Erythroblast (primary cell): ENCODE data around the gene UBASH3A.

ENCODE experiments used
- GATA1 ChIP-seq: IDR thresholded peaks from 2 replicates; pipeline ENCODE4 v1.6.1; 2011; ENCODE audit warnings: low read depth, mild to moderate bottlenecking, control low read depth, low read length, moderate library complexity
- POLR2A ChIP-seq: IDR thresholded peaks from 2 replicates; pipeline ENCODE4 v1.6.1; 2011; ENCODE audit warnings: mild to moderate bottlenecking, low read length

DNA sequence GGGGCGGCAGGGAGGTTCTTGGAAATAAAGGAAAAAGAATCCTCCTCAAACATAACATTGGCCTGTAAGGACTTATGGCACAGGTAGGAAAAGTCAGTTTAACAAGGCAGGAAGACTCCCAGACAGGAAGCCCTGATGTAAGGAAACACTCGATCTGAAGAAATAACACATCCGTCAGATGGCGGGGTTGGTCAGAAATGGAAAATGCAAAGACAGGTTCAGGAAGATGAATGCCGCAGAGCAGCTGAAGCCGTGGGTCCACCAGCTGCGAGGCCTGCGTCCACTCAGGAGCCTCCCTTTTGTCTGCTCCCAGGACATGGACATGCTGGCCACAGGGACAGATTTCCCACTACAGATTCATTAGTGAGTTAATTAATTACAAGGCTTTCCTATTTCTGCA lies 88.5 kb downstream of the UBASH3A start:
- TF ChIP-seq POLR2A (no peak), GATA1 (no peak)
